Fibroblast of lung (primary cell): ENCODE data around the gene TNS3. TPM values are rescaled to one million over a fixed set of nuclear protein-coding genes. Genes with fewer than 3 reads are reported as not detected.

Source experiments
- DNase-seq, 2 donors: peaks; one replicate each; pipeline versions ENCODE4 v3.0.0 to v3.0.0-alpha.2; 2010; ENCODE audit warnings: low read depth in 2 of 2
- H2AFZ ChIP-seq: 2 replicates; pipeline ENCODE4 v1.5.1; 2012; ENCODE audit warnings: low read length, control low read depth, inconsistent platforms
- H3K27ac ChIP-seq: 2 replicates; pipeline ENCODE4 v1.5.1; 2011; ENCODE audit warnings: low read length, control low read depth; ENCODE audit not compliant: insufficient read depth
- H3K27me3 ChIP-seq: 2 replicates; pipeline ENCODE4 v1.5.1; 2011; ENCODE audit warnings: mild to moderate bottlenecking, low read length; ENCODE audit not compliant: control insufficient read depth, insufficient read depth
- H3K36me3 ChIP-seq: 2 replicates; pipeline ENCODE4 v1.5.1; 2011; ENCODE audit warnings: low read length; ENCODE audit not compliant: control insufficient read depth, insufficient read depth
- H3K4me1 ChIP-seq: 2 replicates; pipeline ENCODE4 v1.5.1; 2011; ENCODE audit warnings: low read length; ENCODE audit not compliant: control insufficient read depth, insufficient read depth; ENCODE audit errors: extremely low read depth
- H3K4me2 ChIP-seq: 2 replicates; pipeline ENCODE4 v1.5.1; 2011; ENCODE audit warnings: low read length, control low read depth; ENCODE audit not compliant: insufficient read depth; ENCODE audit errors: extremely low read depth
- H3K4me3 ChIP-seq, 4 experiments: fragments of 200-600 bp in 1 of 4; sonication (generic) in 1 of 4; replicated peaks in 1 of 4; 2 replicates each; pipeline ENCODE4 v1.5.1; 2011 to 2016; ENCODE audit warnings: low read length in 4 of 4, low read depth in 3 of 4, mild to moderate bottlenecking in 3 of 4, control low read depth in 2 of 4, inconsistent platforms in 1 of 4, mixed read lengths in 1 of 4; ENCODE audit not compliant: insufficient read depth in 1 of 4; ENCODE audit errors: control extremely low read depth in 1 of 4
- H3K79me2 ChIP-seq: 2 replicates; pipeline ENCODE4 v1.5.1; 2012; ENCODE audit warnings: mild to moderate bottlenecking, low read length, inconsistent platforms; ENCODE audit not compliant: control insufficient read depth, insufficient read depth
- H3K9ac ChIP-seq: 2 replicates; pipeline ENCODE4 v1.5.1; 2011; ENCODE audit warnings: mild to moderate bottlenecking, low read length, control low read depth; ENCODE audit not compliant: insufficient read depth
- H3K9me3 ChIP-seq: 2 replicates; pipeline ENCODE4 v1.5.1; 2012; ENCODE audit warnings: low read depth, low read length; ENCODE audit not compliant: control insufficient read depth, insufficient read depth
- H4K20me1 ChIP-seq: 2 replicates; pipeline ENCODE4 v1.5.1; 2011; ENCODE audit warnings: low read length; ENCODE audit not compliant: control insufficient read depth, insufficient read depth; ENCODE audit errors: extremely low read depth
- EZH2 ChIP-seq: IDR thresholded peaks from 2 replicates; pipeline ENCODE4 v1.5.1; 2012; ENCODE audit warnings: low read length, control low read depth, mild to moderate bottlenecking; ENCODE audit errors: missing control alignments
- polyA plus RNA-seq, 2 donors: library from polyadenylated mRNA; depleted of rRNA in 1 of 2; stranded (reverse) in 1 of 2; unstranded in 1 of 2; fragments of >200 nt; gene quantifications; 2 replicates each; pipeline ENCODE4 v1.2.1, GENCODE V29; 2011 to 2012; ENCODE audit warnings: missing spikeins in 1 of 2
- total RNA-seq: library from RNA; depleted of rRNA; stranded (reverse); fragments of >200 nt; gene quantifications from 2 replicates; pipeline ENCODE4 v1.2.1, GENCODE V29; 2014
- TF ChIP-seq, protein P1 (sequence below), 2 donors: IDR thresholded peaks in 1 of 2; conservative IDR thresholded peaks in 1 of 2; 1 replicate in 1 of 2; 2 replicates in 1 of 2; pipeline ENCODE4 v1.5.1; 2011 to 2012; ENCODE audit warnings: low read length in 2 of 2, control low read depth in 1 of 2, inconsistent platforms in 1 of 2, low read depth in 1 of 2, mild to moderate bottlenecking in 1 of 2

Gene TNS3
- total and polyA plus RNA-seq, 2 donors (not counting 1 experiment from before 2014, with no cell fraction given): 74.4 to 88.8 TPM

DNA sequence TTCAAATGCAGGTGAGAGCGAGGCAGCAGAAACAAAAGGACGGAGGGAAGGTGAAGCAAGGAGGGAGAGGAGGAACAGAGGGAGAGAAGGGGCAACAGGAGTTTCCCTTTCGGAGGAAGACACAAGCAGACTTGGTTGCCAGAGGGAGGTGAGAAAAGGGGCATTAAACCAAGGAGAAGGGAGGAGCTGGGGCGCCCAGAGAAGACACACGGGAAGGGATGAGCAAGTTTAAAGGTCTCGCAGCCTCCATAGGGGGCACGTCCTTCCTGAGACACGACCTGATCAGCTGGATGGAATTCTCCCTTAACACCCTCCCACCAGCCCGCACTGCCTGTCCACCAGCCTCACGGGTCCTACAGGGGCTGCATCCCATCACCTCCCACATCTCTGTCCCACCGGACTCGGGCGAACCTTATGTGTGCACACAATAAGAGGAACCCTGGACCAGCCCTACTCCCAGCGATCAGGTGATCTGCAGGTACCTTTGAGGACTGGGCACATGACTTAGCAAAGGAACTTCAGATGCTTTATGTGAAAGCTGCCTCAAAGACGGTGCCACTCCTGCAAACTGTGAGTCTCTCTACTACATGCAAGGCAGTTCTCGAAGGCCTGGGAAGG lies 251.2 kb downstream of the TNS3 start:
- Histone ChIP-seq H3K4me3 (no peak overlapping the region), H3K27ac (no peak overlapping the region), H3K36me3 (peaks cover 3% of the 10 kb centered on the region), H2AFZ (no peak overlapping the region), H3K27me3 (no peaks in the 10 kb centered on the region), H3K9me3 (no peaks in the 10 kb centered on the region), H3K4me1 (peaks cover 48% of the 10 kb centered on the region), H4K20me1 (no peaks in the 10 kb centered on the region), H3K79me2 (peaks cover 2% of the 10 kb centered on the region), H3K9ac (no peak overlapping the region), H3K4me2 (no peak overlapping the region)
- DNase-seq: no peak
- TF ChIP-seq, protein P1, sequence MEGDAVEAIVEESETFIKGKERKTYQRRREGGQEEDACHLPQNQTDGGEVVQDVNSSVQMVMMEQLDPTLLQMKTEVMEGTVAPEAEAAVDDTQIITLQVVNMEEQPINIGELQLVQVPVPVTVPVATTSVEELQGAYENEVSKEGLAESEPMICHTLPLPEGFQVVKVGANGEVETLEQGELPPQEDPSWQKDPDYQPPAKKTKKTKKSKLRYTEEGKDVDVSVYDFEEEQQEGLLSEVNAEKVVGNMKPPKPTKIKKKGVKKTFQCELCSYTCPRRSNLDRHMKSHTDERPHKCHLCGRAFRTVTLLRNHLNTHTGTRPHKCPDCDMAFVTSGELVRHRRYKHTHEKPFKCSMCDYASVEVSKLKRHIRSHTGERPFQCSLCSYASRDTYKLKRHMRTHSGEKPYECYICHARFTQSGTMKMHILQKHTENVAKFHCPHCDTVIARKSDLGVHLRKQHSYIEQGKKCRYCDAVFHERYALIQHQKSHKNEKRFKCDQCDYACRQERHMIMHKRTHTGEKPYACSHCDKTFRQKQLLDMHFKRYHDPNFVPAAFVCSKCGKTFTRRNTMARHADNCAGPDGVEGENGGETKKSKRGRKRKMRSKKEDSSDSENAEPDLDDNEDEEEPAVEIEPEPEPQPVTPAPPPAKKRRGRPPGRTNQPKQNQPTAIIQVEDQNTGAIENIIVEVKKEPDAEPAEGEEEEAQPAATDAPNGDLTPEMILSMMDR (conservative IDR thresholded peaks at IDR 0.05 in 1 of 2, IDR thresholded peaks at IDR 0.05 in 1 of 2; ENCODE audit: low read depth in 1 of 2, low read length in 2 of 2): no peak
- TF ChIP-seq EZH2: no peak

DNA sequence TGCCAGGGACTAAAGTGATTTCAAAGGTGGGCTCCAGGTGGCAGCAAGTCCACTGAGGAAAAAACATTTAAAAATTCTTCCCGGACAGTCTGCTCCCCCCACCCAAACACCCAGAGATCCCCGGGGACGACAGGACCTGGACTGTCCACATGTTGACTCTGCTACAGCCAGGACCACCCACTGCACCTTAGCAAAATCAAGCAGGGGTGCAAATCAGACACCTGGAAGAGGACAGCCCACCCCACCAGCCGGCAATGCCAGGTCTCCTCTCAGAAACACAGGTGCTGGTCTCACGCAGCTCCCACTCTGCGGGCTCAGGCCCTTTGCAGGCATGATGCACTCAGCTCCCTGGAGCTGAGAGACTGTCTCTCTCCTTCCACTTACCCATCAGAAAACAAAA lies 251.9 kb downstream of the TNS3 start:
- no peaks in the 10 kb centered on the region for H3K9me3 ChIP-seq
- H2AFZ ChIP-seq: no peak overlapping the region
- peaks cover 6% of the 10 kb centered on the region for H3K79me2 ChIP-seq
- H3K9ac ChIP-seq: no peak overlapping the region
- no peak overlapping the region for H3K4me2 ChIP-seq
- H3K4me3 ChIP-seq: no peak overlapping the region
- H3K27ac ChIP-seq: no peak overlapping the region
- no peaks in the 10 kb centered on the region for H3K27me3 ChIP-seq
- peaks cover 47% of the 10 kb centered on the region for H3K4me1 ChIP-seq
- TF ChIP-seq, protein P1 (conservative IDR thresholded peaks at IDR 0.05 in 1 of 2, IDR thresholded peaks at IDR 0.05 in 1 of 2; ENCODE audit: low read depth in 1 of 2, low read length in 2 of 2): no peak
- H3K36me3 ChIP-seq: no peaks in the 10 kb centered on the region
- H4K20me1 ChIP-seq: no peaks in the 10 kb centered on the region
- no peak for DNase-seq

DNA sequence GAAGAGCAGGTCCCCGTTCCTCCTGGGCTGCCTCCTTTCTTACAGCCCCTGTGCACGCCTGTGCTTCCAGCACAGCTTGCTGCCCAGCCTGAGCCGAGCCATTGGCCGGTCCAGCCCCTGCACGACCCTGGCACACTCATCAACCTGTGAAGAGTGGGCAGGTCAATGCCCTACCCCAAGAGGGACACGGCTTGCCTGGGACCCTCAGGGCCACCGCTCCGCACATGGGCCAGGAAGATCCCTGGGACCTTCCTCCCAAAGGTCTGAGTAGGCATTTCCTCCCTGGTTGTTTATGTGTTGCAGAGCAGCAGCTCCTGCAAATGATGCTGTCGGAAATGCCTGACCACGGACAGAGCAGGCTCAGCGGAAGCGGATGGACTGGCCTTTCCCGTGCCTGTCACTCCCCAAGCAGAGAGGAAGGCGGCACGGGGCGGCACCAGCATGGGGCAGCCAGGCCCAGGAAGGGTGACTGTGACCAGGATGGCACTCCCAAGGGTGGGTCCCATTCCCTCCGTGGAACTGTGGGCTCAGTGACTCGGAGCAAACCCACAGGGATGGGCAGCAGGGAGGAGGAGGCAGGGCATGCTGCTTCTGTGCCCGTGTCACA lies 252.5 kb downstream of the TNS3 start:
- Histone ChIP-seq H3K27ac (peak overlapping the region; percentile 78), H2AFZ (no peak overlapping the region), H3K27me3 (no peaks in the 10 kb centered on the region), H3K9me3 (no peaks in the 10 kb centered on the region), H3K4me1 (peaks cover 47% of the 10 kb centered on the region), H4K20me1 (no peaks in the 10 kb centered on the region), H3K79me2 (peaks cover 6% of the 10 kb centered on the region), H3K36me3 (no peaks in the 10 kb centered on the region), H3K4me3 (no peak overlapping the region), H3K9ac (no peak overlapping the region), H3K4me2 (no peak overlapping the region)
- TF ChIP-seq, protein P1 (conservative IDR thresholded peaks at IDR 0.05 in 1 of 2, IDR thresholded peaks at IDR 0.05 in 1 of 2; ENCODE audit: low read depth in 1 of 2, low read length in 2 of 2): no peak
- no peak for TF ChIP-seq EZH2
- no peak for DNase-seq
